Motor neuron (in vitro differentiated cells): ENCODE data around the gene UPB1. TPM values are rescaled to one million over a fixed set of nuclear protein-coding genes. Genes with fewer than 3 reads are reported as not detected.
A peak's percentile ranks its signal among the peaks of the same experiment; 100 is the strongest.

Experiments used
- ATAC-seq, 8 experiments: fragments of 200-7000 bp; cut with Tn5 transposase; replicated peaks in 6 of 8; 2 replicates each; pipeline ENCODE4 v1.8.0; 2021; ENCODE audit warnings: mild to moderate bottlenecking in 8 of 8, moderate library complexity in 8 of 8
- H3K27ac ChIP-seq, 2 donors: fragments of 250-450 bp; sonication (Bioruptor Pico); 2 replicates each; pipeline ENCODE4 v1.9.0; 2021; ENCODE audit warnings: antibody characterized with exemption in 2 of 2, mild to moderate bottlenecking in 2 of 2, moderate library complexity in 1 of 2
- H3K4me1 ChIP-seq, 2 donors: fragments of 250-450 bp; sonication (Bioruptor Pico); replicated peaks in 1 of 2; 2 replicates each; pipeline ENCODE4 v1.6.1; 2021; ENCODE audit warnings: antibody characterized with exemption in 2 of 2, mild to moderate bottlenecking in 2 of 2, moderate library complexity in 1 of 2
- H3K4me3 ChIP-seq, 5 donors: fragments of 250-450 bp; sonication (Bioruptor Pico); 2 replicates each; pipeline ENCODE4 v1.9.0; 2021; ENCODE audit warnings: antibody characterized with exemption in 5 of 5, mild to moderate bottlenecking in 5 of 5, moderate library complexity in 4 of 5
- WGBS, 10 experiments: fragments of 450-650 bp; shearing (Covaris generic); methylation state at CpG; one replicate each; pipeline ENCODE4 v1.0.0; 2022; 5-methylcytosine and 5-hydroxymethylcytosine counted together
- in situ Hi-C, 9 experiments: fragments of 400-800 bp; cut with MboI; loops; one replicate each; pipeline ENCODE4 v1.15.0; 2021; ENCODE audit warnings: low sequenced_read_pairs in 9 of 9, low pct_unique_long_range_greater_than_20kb in 2 of 9; ENCODE audit not compliant: unreplicated experiment in 9 of 9
- total RNA-seq, 8 experiments: library from RNA; unstranded; fragments of 300-600 nt; gene quantifications; 2 replicates each; pipeline versions ENCODE4 v1.2.3 to v1.2.4, GENCODE V29; 2022

Gene UPB1
- total RNA-seq, 8 experiments from 2014 or later: 0.10 to 0.95 (median 0.32) TPM

GRCh38 chr22:24465566-24465965 lies 29.6 kb upstream of the UPB1 start:
- no peak overlapping the region for H3K27ac ChIP-seq
- 75 to 100% (median 87%) methylated on average over 1 to 5 of the region's 5 CpGs; no CpG with 5 or more reads in 4 of the 10 experiments for WGBS, 10 experiments
- in situ Hi-C loops: no loop called here
- no peak overlapping the region for H3K4me3 ChIP-seq
- H3K4me1 ChIP-seq: peaks cover 0 to 12% of the 10 kb centered on the region in 2 donors
- no peak for ATAC-seq

- H3K27ac ChIP-seq: no peak overlapping the region
- ATAC-seq: no peak
- peaks cover 0 to 12% of the 10 kb centered on the region in 2 donors for H3K4me1 ChIP-seq
- no peak overlapping the region for H3K4me3 ChIP-seq
- in situ Hi-C loops: no loop called here
- WGBS, 10 experiments: 89 to 100% (median 100%) methylated on average over 2 to 3 of the region's 3 CpGs; no CpG with 5 or more reads in 6 of the 10 experiments
These were observed 29.2 kb upstream of the UPB1 start for GRCh38 chr22:24465975-24466374.

GRCh38 chr22:24466716-24467328 lies 28.3 kb upstream of the UPB1 start:
- 0 to 40% (median 22%) methylated on average over 1 of the region's 1 CpG; no CpG with 5 or more reads in 6 of the 10 experiments for WGBS, 10 experiments
- H3K4me3 ChIP-seq: no peak overlapping the region
- ATAC-seq: peak in 6 of 8 experiments; percentile 24 to 80 (median 56)
- in situ Hi-C loops: no loop called here
- H3K4me1 ChIP-seq: peaks cover 0 to 12% of the 10 kb centered on the region in 2 donors
- H3K27ac ChIP-seq: no peak overlapping the region

GRCh38 chr22:24467340-24467739 lies 27.8 kb upstream of the UPB1 start:
- no peak overlapping the region for H3K27ac ChIP-seq
- 42 to 100% (median 71%) methylated on average over 1 to 2 of the region's 2 CpGs; no CpG with 5 or more reads in 1 of the 10 experiments for WGBS, 10 experiments
- H3K4me3 ChIP-seq: no peak overlapping the region
- peaks cover 0 to 12% of the 10 kb centered on the region in 2 donors for H3K4me1 ChIP-seq
- no peak for ATAC-seq
- in situ Hi-C loops: no loop called here

- in situ Hi-C loops: no loop called here
- 57 to 100% (median 95%) methylated on average over 1 to 4 of the region's 4 CpGs; no CpG with 5 or more reads in 3 of the 10 experiments for WGBS, 10 experiments
- no peak overlapping the region for H3K4me3 ChIP-seq
- no peak overlapping the region for H3K27ac ChIP-seq
- peaks cover 0 to 6% of the 10 kb centered on the region in 2 donors for H3K4me1 ChIP-seq
- no peak for ATAC-seq
These were observed 23.6 kb upstream of the UPB1 start for GRCh38 chr22:24471570-24471969.

- Histone ChIP-seq H3K4me3 (no peak overlapping the region), H3K27ac (no peak overlapping the region), H3K4me1 (no peaks in the 10 kb centered on the region)
- in situ Hi-C loops: no loop called here
- ATAC-seq: no peak
These were observed 21.8 kb upstream of the UPB1 start for GRCh38 chr22:24473284-24473683.

GRCh38 chr22:24474221-24474620 lies 20.9 kb upstream of the UPB1 start:
- Histone ChIP-seq H3K27ac (no peak overlapping the region), H3K4me3 (no peak overlapping the region), H3K4me1 (no peaks in the 10 kb centered on the region)
- ATAC-seq: peak in 1 of 8 experiments; percentile 26
- in situ Hi-C loops: no loop called here
- WGBS, 10 experiments: 0 to 100% (median 50%) methylated on average over 1 to 3 of the region's 3 CpGs; no CpG with 5 or more reads in 1 of the 10 experiments

GRCh38 chr22:24474649-24475255 lies 20.4 kb upstream of the UPB1 start:
- ATAC-seq: no peak
- H3K27ac ChIP-seq: no peak overlapping the region
- no peak overlapping the region for H3K4me3 ChIP-seq
- in situ Hi-C loops: no loop called here
- H3K4me1 ChIP-seq: no peaks in the 10 kb centered on the region
- 35 to 86% (median 80%) methylated on average over 1 to 5 of the region's 5 CpGs; no CpG with 5 or more reads in 1 of the 10 experiments for WGBS, 10 experiments

- 0 to 70% (median 17%) methylated on average over 1 of the region's 1 CpG; no CpG with 5 or more reads in 3 of the 10 experiments for WGBS, 10 experiments
- H3K27ac ChIP-seq: no peak overlapping the region
- no peak for ATAC-seq
These were observed 13.5 kb upstream of the UPB1 start for GRCh38 chr22:24481641-24482040.

GRCh38 chr22:24482575-24482974 lies 12.6 kb upstream of the UPB1 start:
- peak; percentile 42 to 97 (median 92) for ATAC-seq
- Histone ChIP-seq H3K4me1 (peaks cover 4 to 14% of the 10 kb centered on the region in 2 donors), H3K27ac (peak overlapping the region in 1 of 2 donors; percentile 46), H3K4me3 (no peak overlapping the region)
- in situ Hi-C loops: no loop called here
- 6 to 90% (median 68%) methylated on average over 1 to 3 of the region's 3 CpGs for WGBS, 10 experiments

More at GRCh38 chr22:24481641-24482040, 13.5 kb upstream of the UPB1 start:
- peaks cover 4 to 14% of the 10 kb centered on the region in 2 donors for H3K4me1 ChIP-seq
- in situ Hi-C loops: no loop called here
- H3K4me3 ChIP-seq: no peak overlapping the region

GRCh38 chr22:24482998-24483397 lies 12.1 kb upstream of the UPB1 start:
- H3K4me3 ChIP-seq: no peak overlapping the region
- 21 to 100% (median 78%) methylated on average over 1 to 2 of the region's 2 CpGs; no CpG with 5 or more reads in 1 of the 10 experiments for WGBS, 10 experiments
- in situ Hi-C loops: no loop called here
- peak overlapping the region in 1 of 2 donors; percentile 46 for H3K27ac ChIP-seq
- peaks cover 4 to 14% of the 10 kb centered on the region in 2 donors for H3K4me1 ChIP-seq
- no peak for ATAC-seq

GRCh38 chr22:24483976-24484545 lies 11.1 kb upstream of the UPB1 start:
- H3K4me1 ChIP-seq: peaks cover 4 to 14% of the 10 kb centered on the region in 2 donors
- H3K4me3 ChIP-seq: no peak overlapping the region
- in situ Hi-C loops: no loop called here
- no peak overlapping the region for H3K27ac ChIP-seq
- 43 to 90% (median 56%) methylated on average over 1 to 5 of the region's 5 CpGs; no CpG with 5 or more reads in 1 of the 10 experiments for WGBS, 10 experiments
- no peak for ATAC-seq

- in situ Hi-C loops: no loop called here
- no peak for ATAC-seq
- H3K27ac ChIP-seq: no peak overlapping the region
- H3K4me1 ChIP-seq: peaks cover 4 to 14% of the 10 kb centered on the region in 2 donors
- H3K4me3 ChIP-seq: no peak overlapping the region
- WGBS, 10 experiments: 75 to 94% (median 87%) methylated on average over 2 to 4 of the region's 4 CpGs; no CpG with 5 or more reads in 1 of the 10 experiments
These were observed 10.0 kb upstream of the UPB1 start for GRCh38 chr22:24485170-24485569.
